ENCODE measurements around the gene ME3. TPM values are rescaled to one million over a fixed set of nuclear protein-coding genes. Genes with fewer than 3 reads are reported as not detected.

The ME3 gene
- polyA plus RNA-seq, 4 donors: 5.1 to 21.4 (median 7.3) TPM

DNA sequence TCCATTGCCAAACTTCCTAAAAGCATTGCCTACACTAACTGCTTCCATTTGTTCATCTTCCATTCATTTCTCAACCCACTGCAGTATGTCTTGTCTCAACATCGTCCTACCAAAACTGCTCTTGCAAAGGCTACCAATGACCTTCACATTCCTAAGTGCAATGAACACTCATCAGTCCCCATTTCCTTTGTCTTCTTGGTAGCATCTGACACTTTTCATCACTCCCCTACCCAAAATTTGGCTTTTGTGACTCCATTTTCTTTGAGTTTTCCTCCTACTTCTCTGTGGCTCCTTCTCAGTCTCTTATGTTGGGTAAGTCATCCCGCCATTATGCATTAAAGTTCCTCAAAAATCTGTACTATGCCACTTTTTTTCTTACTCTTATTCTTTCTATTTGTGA, 162.3 kb downstream of the ME3 start:
- peaks cover 0 to 13% of the 10 kb centered on the region in 2 donors for H3K9me3 ChIP-seq (ENCODE audit: control insufficient read depth in 2 of 2, insufficient read depth in 1 of 2, low read depth in 1 of 2, low read length in 1 of 2)
- no peaks in the 10 kb centered on the region for H3K27me3 ChIP-seq (ENCODE audit: control insufficient read depth in 3 of 3, insufficient read depth in 3 of 3, low read length in 3 of 3)
- no peak overlapping the region for H3K4me3 ChIP-seq (ENCODE audit: low read depth in 1 of 3, low read length in 3 of 3)
- no peak for FAIRE-seq
- H3K4me1 ChIP-seq (ENCODE audit: control insufficient read depth in 3 of 3, insufficient read depth in 2 of 3, low read depth in 1 of 3, low read length in 2 of 3): peaks cover 12 to 58% (median 17%) of the 10 kb centered on the region in 3 donors
- no peak for DNase-seq
- H3K36me3 ChIP-seq (ENCODE audit: control insufficient read depth in 3 of 3, insufficient read depth in 2 of 3, low read depth in 1 of 3, low read length in 3 of 3): peaks cover 0 to 3% (median 0%) of the 10 kb centered on the region in 3 donors
- 89 to 98% (median 97%) methylated on average over 2 of the region's 2 CpGs for WGBS, 3 donors
- H3K27ac ChIP-seq (ENCODE audit: low read depth in 1 of 3, low read length in 2 of 3): peak overlapping the region in 2 of 3 donors; percentile 47 to 76

DNA sequence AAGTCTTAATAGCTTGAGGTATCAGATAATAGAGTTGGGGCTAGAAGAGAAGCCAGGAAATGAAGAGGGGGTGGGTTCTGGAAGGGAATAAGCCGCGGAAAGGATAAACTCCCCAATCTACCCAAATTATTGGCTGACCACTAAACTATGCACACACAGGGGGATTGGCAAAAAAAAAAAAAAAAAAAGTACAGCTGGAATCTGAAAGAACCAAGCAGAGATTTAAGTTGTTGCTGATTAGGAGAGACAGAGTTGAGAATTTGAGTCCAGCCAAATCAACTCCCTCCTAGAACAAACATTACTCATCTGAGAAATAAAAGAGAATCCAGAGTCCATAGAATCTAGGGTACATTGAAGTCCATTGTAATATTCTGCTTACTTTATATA, 162.8 kb downstream of the ME3 start:
- no peak for FAIRE-seq
- Histone ChIP-seq H3K27me3 (ENCODE audit: control insufficient read depth in 3 of 3, insufficient read depth in 3 of 3, low read length in 3 of 3) (no peaks in the 10 kb centered on the region), H3K36me3 (ENCODE audit: control insufficient read depth in 3 of 3, insufficient read depth in 2 of 3, low read depth in 1 of 3, low read length in 3 of 3) (peaks cover 0 to 3% (median 0%) of the 10 kb centered on the region in 3 donors), H3K27ac (ENCODE audit: low read depth in 1 of 3, low read length in 2 of 3) (peak overlapping the region; percentile 37 to 80 (median 57)), H3K9me3 (ENCODE audit: control insufficient read depth in 2 of 2, insufficient read depth in 1 of 2, low read depth in 1 of 2, low read length in 1 of 2) (peaks cover 0 to 13% of the 10 kb centered on the region in 2 donors), H3K4me3 (ENCODE audit: low read depth in 1 of 3, low read length in 3 of 3) (no peak overlapping the region), H3K4me1 (ENCODE audit: control insufficient read depth in 3 of 3, insufficient read depth in 2 of 3, low read depth in 1 of 3, low read length in 2 of 3) (peaks cover 12 to 58% (median 17%) of the 10 kb centered on the region in 3 donors)
- DNase-seq: peak in 1 of 2 donors; percentile 69
- WGBS, 3 donors: 2 to 17% (median 7%) methylated on average over 2 of the region's 2 CpGs

GRCh38 chr11:86508604-86509587, 163.5 kb downstream of the ME3 start:
- peaks cover 0 to 13% of the 10 kb centered on the region in 2 donors for H3K9me3 ChIP-seq (ENCODE audit: control insufficient read depth in 2 of 2, insufficient read depth in 1 of 2, low read depth in 1 of 2, low read length in 1 of 2)
- H3K27ac ChIP-seq (ENCODE audit: low read depth in 1 of 3, low read length in 2 of 3): peak overlapping the region; percentile 37 to 80 (median 62)
- peaks cover 12 to 58% (median 17%) of the 10 kb centered on the region in 3 donors for H3K4me1 ChIP-seq (ENCODE audit: control insufficient read depth in 3 of 3, insufficient read depth in 2 of 3, low read depth in 1 of 3, low read length in 2 of 3)
- H3K27me3 ChIP-seq (ENCODE audit: control insufficient read depth in 3 of 3, insufficient read depth in 3 of 3, low read length in 3 of 3): no peaks in the 10 kb centered on the region
- no peak overlapping the region for H3K4me3 ChIP-seq (ENCODE audit: low read depth in 1 of 3, low read length in 3 of 3)
- WGBS, 3 donors: 42 to 77% (median 60%) methylated on average over 6 of the region's 6 CpGs
- DNase-seq: peak; percentile 86 to 93
- peaks cover 0 to 3% (median 0%) of the 10 kb centered on the region in 3 donors for H3K36me3 ChIP-seq (ENCODE audit: control insufficient read depth in 3 of 3, insufficient read depth in 2 of 3, low read depth in 1 of 3, low read length in 3 of 3)
- no peak for FAIRE-seq

- no peak for DNase-seq
- peaks cover 12 to 54% (median 12%) of the 10 kb centered on the region in 3 donors for H3K4me1 ChIP-seq (ENCODE audit: control insufficient read depth in 3 of 3, insufficient read depth in 2 of 3, low read depth in 1 of 3, low read length in 2 of 3)
- FAIRE-seq: no peak
These were observed 165.1 kb downstream of the ME3 start for GRCh38 chr11:86507249-86507845.

DNA sequence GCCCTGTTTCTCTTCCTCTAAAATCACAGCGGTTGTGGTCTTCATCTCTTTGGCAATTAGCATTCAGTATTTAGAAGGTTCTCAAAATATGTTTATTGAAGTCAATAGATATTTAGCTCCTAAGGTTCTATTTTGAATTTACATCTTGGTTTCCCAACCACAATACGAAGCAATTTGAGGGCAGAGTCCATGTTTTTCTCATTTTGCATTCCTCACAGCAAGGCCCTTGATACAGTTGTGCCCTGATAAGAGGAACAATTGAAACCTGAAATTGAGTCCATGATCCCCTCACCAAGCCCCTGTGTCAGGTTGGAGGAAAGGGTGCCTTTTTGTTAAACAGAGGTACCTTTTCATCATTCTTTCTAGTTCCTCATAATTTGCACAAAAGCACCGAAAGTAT, 166.2 kb downstream of the ME3 start:
- peaks cover 7 to 56% (median 10%) of the 10 kb centered on the region in 3 donors for H3K4me1 ChIP-seq (ENCODE audit: control insufficient read depth in 3 of 3, insufficient read depth in 2 of 3, low read depth in 1 of 3, low read length in 2 of 3)
- 72 to 82% (median 75%) methylated on average over 3 of the region's 3 CpGs for WGBS, 3 donors
- no peaks in the 10 kb centered on the region for H3K27me3 ChIP-seq (ENCODE audit: control insufficient read depth in 3 of 3, insufficient read depth in 3 of 3, low read length in 3 of 3)
- no peak overlapping the region for H3K4me3 ChIP-seq (ENCODE audit: low read depth in 1 of 3, low read length in 3 of 3)
- FAIRE-seq (no peak), DNase-seq (peak in 1 of 2 donors; percentile 63)
- peaks cover 0 to 6% of the 10 kb centered on the region in 2 donors for H3K9me3 ChIP-seq (ENCODE audit: control insufficient read depth in 2 of 2, insufficient read depth in 1 of 2, low read depth in 1 of 2, low read length in 1 of 2)
- peak overlapping the region in 1 of 3 donors; percentile 41 for H3K27ac ChIP-seq (ENCODE audit: low read depth in 1 of 3, low read length in 2 of 3)
- peaks cover 0 to 3% (median 0%) of the 10 kb centered on the region in 3 donors for H3K36me3 ChIP-seq (ENCODE audit: control insufficient read depth in 3 of 3, insufficient read depth in 2 of 3, low read depth in 1 of 3, low read length in 3 of 3)

More at GRCh38 chr11:86507249-86507845, 165.1 kb downstream of the ME3 start:
- WGBS, 3 donors: 98 to 99% (median 99%) methylated on average over 4 of the region's 4 CpGs
- Histone ChIP-seq H3K36me3 (ENCODE audit: control insufficient read depth in 3 of 3, insufficient read depth in 2 of 3, low read depth in 1 of 3, low read length in 3 of 3) (peaks cover 0 to 3% (median 0%) of the 10 kb centered on the region in 3 donors), H3K9me3 (ENCODE audit: control insufficient read depth in 2 of 2, insufficient read depth in 1 of 2, low read depth in 1 of 2, low read length in 1 of 2) (peaks cover 0 to 13% of the 10 kb centered on the region in 2 donors), H3K4me3 (ENCODE audit: low read depth in 1 of 3, low read length in 3 of 3) (no peak overlapping the region), H3K27ac (ENCODE audit: low read depth in 1 of 3, low read length in 2 of 3) (no peak overlapping the region), H3K27me3 (ENCODE audit: control insufficient read depth in 3 of 3, insufficient read depth in 3 of 3, low read length in 3 of 3) (no peaks in the 10 kb centered on the region)

GRCh38 chr11:86503131-86503530, 169.3 kb downstream of the ME3 start:
- Histone ChIP-seq H3K27ac (ENCODE audit: low read depth in 1 of 3, low read length in 2 of 3) (no peak overlapping the region), H3K27me3 (ENCODE audit: control insufficient read depth in 3 of 3, insufficient read depth in 3 of 3, low read length in 3 of 3) (no peaks in the 10 kb centered on the region), H3K4me3 (ENCODE audit: low read depth in 1 of 3, low read length in 3 of 3) (no peak overlapping the region), H3K36me3 (ENCODE audit: control insufficient read depth in 3 of 3, insufficient read depth in 2 of 3, low read depth in 1 of 3, low read length in 3 of 3) (peaks cover 0 to 5% (median 0%) of the 10 kb centered on the region in 3 donors), H3K4me1 (ENCODE audit: control insufficient read depth in 3 of 3, insufficient read depth in 2 of 3, low read depth in 1 of 3, low read length in 2 of 3) (peaks cover 3 to 40% (median 10%) of the 10 kb centered on the region in 3 donors), H3K9me3 (ENCODE audit: control insufficient read depth in 2 of 2, insufficient read depth in 1 of 2, low read depth in 1 of 2, low read length in 1 of 2) (no peaks in the 10 kb centered on the region)
- FAIRE-seq (no peak), DNase-seq (no peak)
- WGBS, 3 donors: 86 to 96% (median 87%) methylated on average over 4 of the region's 4 CpGs

DNA sequence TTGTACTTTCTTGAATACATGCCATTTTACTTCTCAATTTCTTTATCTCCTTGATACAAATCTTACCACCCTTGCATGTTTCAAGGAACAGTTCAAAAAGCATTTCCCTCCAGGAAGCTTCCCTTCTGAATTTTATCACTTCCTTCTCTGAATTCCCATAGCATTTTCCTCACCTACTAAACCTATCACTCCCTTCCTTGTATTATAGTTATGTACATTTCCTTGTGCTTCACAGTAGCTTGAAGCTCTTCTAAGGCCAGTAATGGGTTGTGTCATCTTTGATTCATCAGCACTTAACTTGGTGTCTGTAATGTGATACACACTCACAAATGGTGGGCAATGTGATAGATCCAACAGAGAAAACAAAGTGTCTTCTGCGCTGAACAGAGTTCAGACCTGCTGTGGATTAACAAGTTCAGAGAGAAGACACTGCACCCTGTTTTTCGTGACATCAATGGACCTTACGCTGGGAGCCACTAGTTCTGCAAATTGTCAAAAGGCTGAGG, 170.2 kb downstream of the ME3 start:
- H3K27me3 ChIP-seq (ENCODE audit: control insufficient read depth in 3 of 3, insufficient read depth in 3 of 3, low read length in 3 of 3): no peaks in the 10 kb centered on the region
- H3K36me3 ChIP-seq (ENCODE audit: control insufficient read depth in 3 of 3, insufficient read depth in 2 of 3, low read depth in 1 of 3, low read length in 3 of 3): peaks cover 0 to 14% (median 0%) of the 10 kb centered on the region in 3 donors
- H3K27ac ChIP-seq (ENCODE audit: low read depth in 1 of 3, low read length in 2 of 3): no peak overlapping the region
- no peak for DNase-seq
- 94 to 98% (median 97%) methylated on average over 3 of the region's 3 CpGs for WGBS, 3 donors
- no peak overlapping the region for H3K4me3 ChIP-seq (ENCODE audit: low read depth in 1 of 3, low read length in 3 of 3)
- H3K4me1 ChIP-seq (ENCODE audit: control insufficient read depth in 3 of 3, insufficient read depth in 2 of 3, low read depth in 1 of 3, low read length in 2 of 3): peaks cover 0 to 31% (median 8%) of the 10 kb centered on the region in 3 donors
- no peaks in the 10 kb centered on the region for H3K9me3 ChIP-seq (ENCODE audit: control insufficient read depth in 2 of 2, insufficient read depth in 1 of 2, low read depth in 1 of 2, low read length in 1 of 2)
- FAIRE-seq: no peak

- H3K27ac ChIP-seq (ENCODE audit: low read depth in 1 of 3, low read length in 2 of 3): no peak overlapping the region
- peaks cover 0 to 12% (median 0%) of the 10 kb centered on the region in 3 donors for H3K36me3 ChIP-seq (ENCODE audit: control insufficient read depth in 3 of 3, insufficient read depth in 2 of 3, low read depth in 1 of 3, low read length in 3 of 3)
- 36 to 54% (median 36%) methylated on average over 3 of the region's 3 CpGs for WGBS, 3 donors
These were observed 171.8 kb downstream of the ME3 start for GRCh38 chr11:86500500-86501140.

More at GRCh38 chr11:86500500-86501140, 171.8 kb downstream of the ME3 start:
- Histone ChIP-seq H3K4me3 (ENCODE audit: low read depth in 1 of 3, low read length in 3 of 3) (no peak overlapping the region), H3K9me3 (ENCODE audit: control insufficient read depth in 2 of 2, insufficient read depth in 1 of 2, low read depth in 1 of 2, low read length in 1 of 2) (no peaks in the 10 kb centered on the region), H3K27me3 (ENCODE audit: control insufficient read depth in 3 of 3, insufficient read depth in 3 of 3, low read length in 3 of 3) (no peaks in the 10 kb centered on the region), H3K4me1 (ENCODE audit: control insufficient read depth in 3 of 3, insufficient read depth in 2 of 3, low read depth in 1 of 3, low read length in 2 of 3) (peaks cover 0 to 15% (median 3%) of the 10 kb centered on the region in 3 donors)
- FAIRE-seq (no peak), DNase-seq (no peak)
